MCF 10A (cell line): ENCODE measurements around the gene MLC1. TPM values are rescaled to one million over a fixed set of nuclear protein-coding genes. Genes with fewer than 3 reads are reported as not detected.

Source experiments
- BruUV-seq: library from RNA; stranded (reverse); fragments of 400-500 nt; replicated peaks from 2 replicates; lab custom pipeline; 2021; lab: Mats Ljungman, UMichigan
- CTCF ChIA-PET: fragments of 300-600 bp; sonication (Branson Sonifier 250); formaldehyde crosslinking; extraction: SDS; loops from one replicate; lab custom pipeline; 2021; ENCODE audit warnings: antibody characterized with exemption, inconsistent platforms; lab: Yijun Ruan, JAX
- POLR2A ChIA-PET: fragments of 300-600, 350-650 bp; sonication (Branson Sonifier 250); formaldehyde crosslinking; extraction: SDS; loops from one replicate; lab custom pipeline; 2020; ENCODE audit warnings: antibody characterized with exemption, inconsistent platforms; lab: Yijun Ruan, JAX
- DNase-seq: peaks from one replicate; pipeline ENCODE4 v3.0.0-alpha.2; 2018; ENCODE audit not compliant: unreplicated experiment
- H3K27ac Mint-ChIP-seq: one replicate; pipeline ENCODE4 v1.8.0; 2022; ENCODE audit warnings: mild to moderate bottlenecking, low read depth, mixed read lengths; ENCODE audit not compliant: unreplicated experiment
- H3K27me3 Mint-ChIP-seq: one replicate; pipeline ENCODE4 v1.8.0; 2022; ENCODE audit warnings: mixed read lengths; ENCODE audit not compliant: insufficient read depth, unreplicated experiment
- H3K36me3 Mint-ChIP-seq: one replicate; pipeline ENCODE4 v1.8.0; 2022; ENCODE audit warnings: mild to moderate bottlenecking, moderate library complexity, mixed read lengths; ENCODE audit not compliant: insufficient read depth, unreplicated experiment
- H3K4me1 Mint-ChIP-seq: one replicate; pipeline ENCODE4 v1.8.0; 2022; ENCODE audit warnings: mixed read lengths; ENCODE audit not compliant: insufficient read depth, unreplicated experiment
- H3K4me3 Mint-ChIP-seq: one replicate; pipeline ENCODE4 v1.8.0; 2022; ENCODE audit warnings: mild to moderate bottlenecking, moderate library complexity, mixed read lengths; ENCODE audit not compliant: unreplicated experiment
- H3K9me3 Mint-ChIP-seq: one replicate; pipeline ENCODE4 v1.8.0; 2022; ENCODE audit warnings: mixed read lengths; ENCODE audit not compliant: unreplicated experiment
- CTCF ChIP-seq: fragments of 200-600 bp; IDR thresholded peaks from one replicate; pipeline ENCODE4 v1.8.0; 2022; ENCODE audit warnings: antibody characterized with exemption, mild to moderate bottlenecking; ENCODE audit not compliant: unreplicated experiment
- intact Hi-C: fragments of 100-400 bp; cut with micrococcal nuclease; formaldehyde crosslinking; loops from 2 replicates; pipeline ENCODE4 v1.14.1; 2022
- total RNA-seq: library from RNA; stranded (reverse); gene quantifications from 2 replicates; pipeline ENCODE4 v1.2.3, GENCODE V29; 2022

The MLC1 gene
- total RNA-seq, 1 experiment from 2014 or later = not detected

DNA sequence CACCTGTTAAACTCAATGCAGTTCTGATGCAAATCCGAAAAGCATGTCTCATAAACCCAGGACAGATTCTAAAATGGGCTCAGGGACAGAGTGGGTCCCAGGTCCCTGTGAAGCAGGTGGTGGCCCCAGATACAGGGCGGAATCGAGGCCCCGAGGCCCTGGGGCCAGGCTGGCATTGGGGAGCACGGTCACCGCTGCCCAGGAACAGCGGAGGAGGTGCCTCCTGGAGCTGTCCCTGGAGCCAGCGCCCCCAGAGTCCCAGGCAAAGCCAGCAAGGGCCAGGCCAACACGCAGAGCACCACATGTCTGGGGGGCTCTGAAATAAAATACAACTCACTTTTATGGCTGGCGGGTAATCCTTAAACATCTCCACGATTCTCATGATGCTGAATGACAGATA is 17.1 kb downstream of the MLC1 start:
- ChIA-PET POLR2A (interaction anchor here (0.7 kb wide), 1 partner anchor 14 kb away, joined by 4 read pairs; no protein-coding TSS in a partner anchor), CTCF (interaction anchor here (0.6 kb wide), 1 partner anchor 65 kb away, joined by 3 read pairs; no protein-coding TSS in a partner anchor)
- TF ChIP-seq CTCF = no peak
- H3K27ac Mint-ChIP-seq = no peak overlapping the region
- intact Hi-C loops = no loop called here
- H3K4me1 Mint-ChIP-seq = no peaks in the 10 kb centered on the region
- no peaks in the 10 kb centered on the region for H3K27me3 Mint-ChIP-seq
- BruUV-seq = no TSS peak
- no peaks in the 10 kb centered on the region for H3K9me3 Mint-ChIP-seq
- no peak for DNase-seq
- H3K4me3 Mint-ChIP-seq = no peak overlapping the region
- H3K36me3 Mint-ChIP-seq = no peaks in the 10 kb centered on the region

- H3K4me1 Mint-ChIP-seq = no peaks in the 10 kb centered on the region
- intact Hi-C loops = no loop called here
- no peaks in the 10 kb centered on the region for H3K27me3 Mint-ChIP-seq
- ChIA-PET POLR2A (no interaction called here), CTCF (interaction anchor here (0.6 kb wide), 1 partner anchor 74 kb away, joined by 3 read pairs; no protein-coding TSS in a partner anchor)
- H3K36me3 Mint-ChIP-seq = no peaks in the 10 kb centered on the region
- no TSS peak for BruUV-seq
- DNase-seq = no peak
- no peaks in the 10 kb centered on the region for H3K9me3 Mint-ChIP-seq
- no peak overlapping the region for H3K27ac Mint-ChIP-seq
- TF ChIP-seq CTCF = no peak
- no peak overlapping the region for H3K4me3 Mint-ChIP-seq
These were observed 18.0 kb downstream of the MLC1 start for GRCh38 chr22:50067244-50067643.

DNA sequence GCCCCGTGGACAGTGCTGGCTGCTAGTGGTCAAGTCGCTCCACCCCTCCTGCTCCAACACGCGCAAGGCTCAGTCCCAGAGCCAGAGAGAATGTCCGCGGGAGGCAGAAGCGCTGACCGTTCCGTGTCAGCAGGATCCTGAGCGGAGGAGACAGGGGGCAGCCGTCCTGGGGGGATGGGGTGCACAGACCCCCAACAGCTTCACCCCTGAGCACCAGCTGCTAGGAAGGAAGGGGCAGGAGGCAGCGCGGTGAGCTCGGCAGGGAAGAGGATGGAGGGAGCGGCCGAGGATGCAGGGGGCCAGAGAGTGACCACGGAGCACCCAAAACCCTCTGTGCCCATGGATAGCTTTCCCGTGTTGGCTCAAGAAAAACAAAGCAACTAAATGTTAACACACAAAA is 20.8 kb downstream of the MLC1 start:
- ChIA-PET CTCF (no interaction called here), POLR2A (no interaction called here)
- Mint-ChIP-seq H3K27me3 (no peaks in the 10 kb centered on the region), H3K4me1 (no peaks in the 10 kb centered on the region), H3K27ac (no peak overlapping the region), H3K36me3 (no peaks in the 10 kb centered on the region), H3K4me3 (no peak overlapping the region), H3K9me3 (no peaks in the 10 kb centered on the region)
- intact Hi-C loops = no loop called here
- BruUV-seq = no TSS peak
- DNase-seq = no peak
- no peak for TF ChIP-seq CTCF

DNA sequence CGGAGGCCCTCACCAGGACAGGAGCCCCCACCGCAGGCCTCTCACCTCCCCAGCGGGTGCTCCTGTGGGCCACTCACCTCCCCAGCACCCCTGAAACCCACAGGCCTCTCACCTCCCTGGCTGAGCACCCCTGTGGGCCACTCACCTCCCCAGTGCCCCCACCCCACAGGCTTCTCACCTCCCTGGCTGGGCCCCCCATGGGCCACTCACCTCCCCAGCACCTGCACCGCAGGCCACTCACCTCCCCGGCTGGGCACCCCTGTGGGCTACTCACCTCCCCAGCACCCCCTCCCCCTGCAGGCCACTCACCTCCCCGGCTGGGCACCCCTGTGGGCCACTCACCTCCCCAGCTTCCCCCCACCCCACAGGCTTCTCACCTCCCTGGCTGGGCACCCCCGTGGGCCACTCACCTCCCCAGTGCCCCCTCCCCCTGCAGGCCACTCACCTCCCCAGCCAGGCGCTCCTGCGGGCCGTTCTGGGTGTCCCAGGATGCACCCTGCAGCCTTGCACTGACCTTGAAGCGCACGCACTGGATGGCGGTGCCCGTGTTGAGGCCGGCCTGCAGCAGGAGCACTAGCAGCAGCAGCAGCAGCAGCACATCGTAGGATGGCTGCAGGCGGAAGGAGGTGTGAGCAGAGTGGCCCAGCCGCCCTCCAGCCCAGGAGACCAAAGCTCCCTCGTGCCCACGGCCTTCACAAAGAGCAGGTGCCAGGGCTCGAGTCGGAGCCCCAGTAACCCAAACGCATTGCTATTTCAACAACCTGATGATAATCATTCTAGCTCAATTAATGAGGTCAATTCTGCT is 21.4 kb downstream of the MLC1 start:
- no peak for DNase-seq
- Mint-ChIP-seq H3K9me3 (no peaks in the 10 kb centered on the region), H3K27ac (no peak overlapping the region), H3K36me3 (no peaks in the 10 kb centered on the region), H3K4me3 (no peak overlapping the region), H3K27me3 (no peaks in the 10 kb centered on the region), H3K4me1 (no peaks in the 10 kb centered on the region)
- ChIA-PET CTCF (no interaction called here), POLR2A (no interaction called here)
- TF ChIP-seq CTCF = no peak
- intact Hi-C loops = no loop called here
- no TSS peak for BruUV-seq
